H9 (cell line): ENCODE measurements around the gene SRXN1. TPM values are rescaled to one million over a fixed set of nuclear protein-coding genes. Genes with fewer than 3 reads are reported as not detected.

Source experiments
- DNase-seq: peaks from one replicate; pipeline ENCODE4 v3.0.0-alpha.2; 2017
- H2AFZ ChIP-seq: one replicate; pipeline ENCODE4 v1.6.1; 2013; ENCODE audit warnings: mild to moderate bottlenecking, low read length, control low read depth, moderate library complexity
- H2AK5ac ChIP-seq: 2 replicates; pipeline ENCODE4 v1.6.1; 2013; ENCODE audit warnings: low read length, control low read depth, mixed read lengths; ENCODE audit not compliant: insufficient read length
- H2BK120ac ChIP-seq: one replicate; pipeline ENCODE4 v1.6.1; 2013; ENCODE audit warnings: low read depth, mild to moderate bottlenecking, low read length, control low read depth, inconsistent platforms; ENCODE audit not compliant: poor library complexity, severe bottlenecking
- H2BK12ac ChIP-seq: 2 replicates; pipeline ENCODE4 v1.6.1; 2013; ENCODE audit warnings: low read length, control low read depth, mixed read lengths, low read depth; ENCODE audit not compliant: insufficient read length
- H2BK15ac ChIP-seq: 2 replicates; pipeline ENCODE4 v1.6.1; 2013; ENCODE audit warnings: low read depth, low read length, control low read depth
- H2BK20ac ChIP-seq: one replicate; pipeline ENCODE4 v1.6.1; 2013; ENCODE audit warnings: low read depth, mild to moderate bottlenecking, low read length, control low read depth, inconsistent platforms; ENCODE audit not compliant: poor library complexity, severe bottlenecking
- H2BK5ac ChIP-seq: 2 replicates; pipeline ENCODE4 v1.6.1; 2013; ENCODE audit warnings: low read length, control low read depth, mixed read lengths; ENCODE audit not compliant: insufficient read length
- H3K14ac ChIP-seq: 2 replicates; pipeline ENCODE4 v1.6.1; 2013; ENCODE audit warnings: low read length, control low read depth; ENCODE audit not compliant: insufficient read depth
- H3K18ac ChIP-seq: 2 replicates; pipeline ENCODE4 v1.6.1; 2013; ENCODE audit warnings: low read depth, mild to moderate bottlenecking, mixed read lengths, low read length, control low read depth; ENCODE audit not compliant: insufficient read length
- H3K23ac ChIP-seq: 2 replicates; pipeline ENCODE4 v1.6.1; 2013; ENCODE audit warnings: low read length, control low read depth, mixed read lengths, low read depth; ENCODE audit not compliant: insufficient read length
- H3K23me2 ChIP-seq: 2 replicates; pipeline ENCODE4 v1.6.1; 2013; ENCODE audit warnings: low read depth, mild to moderate bottlenecking, mixed read lengths, low read length, control low read depth; ENCODE audit not compliant: insufficient read length, poor library complexity, severe bottlenecking
- H3K27ac ChIP-seq: 2 replicates; pipeline ENCODE4 v1.5.1; 2013; ENCODE audit warnings: low read length, control low read depth, mixed read lengths, low read depth; ENCODE audit not compliant: insufficient read length
- H3K27me3 ChIP-seq: 2 replicates; pipeline ENCODE4 v1.6.1; 2013; ENCODE audit warnings: low read length, control low read depth, inconsistent platforms; ENCODE audit not compliant: insufficient read depth
- H3K4ac ChIP-seq: 2 replicates; pipeline ENCODE4 v1.6.1; 2013; ENCODE audit warnings: low read depth, mild to moderate bottlenecking, control low read depth, inconsistent platforms, low read length, moderate library complexity
- H3K4me1 ChIP-seq: 2 replicates; pipeline ENCODE4 v1.6.1; 2013; ENCODE audit warnings: low read length, control low read depth, inconsistent platforms; ENCODE audit not compliant: insufficient read depth
- H3K4me2 ChIP-seq: 2 replicates; pipeline ENCODE4 v1.6.1; 2013; ENCODE audit warnings: low read length, control low read depth, mixed read lengths; ENCODE audit not compliant: insufficient read length, insufficient read depth
- H3K56ac ChIP-seq: 2 replicates; pipeline ENCODE4 v1.6.1; 2013; ENCODE audit warnings: low read depth, mild to moderate bottlenecking, mixed read lengths, low read length, control low read depth; ENCODE audit not compliant: insufficient read length
- H3K79me1 ChIP-seq: 2 replicates; pipeline ENCODE4 v1.6.1; 2013; ENCODE audit warnings: low read depth, mild to moderate bottlenecking, moderate library complexity, low read length, control low read depth, inconsistent platforms; ENCODE audit not compliant: insufficient read depth, poor library complexity, severe bottlenecking
- H3K79me2 ChIP-seq: 2 replicates; pipeline ENCODE4 v1.6.1; 2013; ENCODE audit warnings: low read length, control low read depth, inconsistent platforms; ENCODE audit not compliant: insufficient read depth
- H3K9ac ChIP-seq: 2 replicates; pipeline ENCODE4 v1.6.1; 2013; ENCODE audit warnings: low read length, control low read depth, mixed read lengths; ENCODE audit not compliant: insufficient read length; ENCODE audit errors: extremely low read depth
- H3K9me3 ChIP-seq: one replicate; pipeline ENCODE4 v1.6.1; 2013; ENCODE audit warnings: low read depth, low read length, inconsistent platforms; ENCODE audit not compliant: control insufficient read depth
- H3T11ph ChIP-seq: one replicate; pipeline ENCODE4 v1.6.1; 2013; ENCODE audit warnings: mild to moderate bottlenecking, low read length, control low read depth, inconsistent platforms
- H4K20me1 ChIP-seq: one replicate; pipeline ENCODE4 v1.6.1; 2013; ENCODE audit not compliant: control insufficient read depth, insufficient read length, insufficient read depth
- H4K5ac ChIP-seq: 2 replicates; pipeline ENCODE4 v1.6.1; 2013; ENCODE audit warnings: low read depth, mild to moderate bottlenecking, mixed read lengths, low read length, control low read depth; ENCODE audit not compliant: insufficient read length
- H4K8ac ChIP-seq: replicated peaks from 2 replicates; pipeline ENCODE4 v1.6.1; 2013; ENCODE audit warnings: low read length, control low read depth, mixed read lengths, low read depth; ENCODE audit not compliant: insufficient read length
- H4K91ac ChIP-seq: 2 replicates; pipeline ENCODE4 v1.6.1; 2013; ENCODE audit warnings: low read depth, mild to moderate bottlenecking, moderate library complexity, mixed read lengths, low read length, control low read depth; ENCODE audit not compliant: insufficient read length
- H3K27ac Mint-ChIP-seq, 3 experiments: 2 replicates in 2 of 3; 3 replicates in 1 of 3; pipeline ENCODE4 v1.8.0; 2020 to 2021; ENCODE audit warnings: mixed read lengths in 3 of 3, mild to moderate bottlenecking in 1 of 3, moderate library complexity in 1 of 3
- H3K27me3 Mint-ChIP-seq: 2 replicates; pipeline ENCODE4 v1.8.0; 2021; ENCODE audit warnings: low read depth, mild to moderate bottlenecking, moderate library complexity, mixed read lengths
- H3K36me3 Mint-ChIP-seq, 3 experiments: 2 replicates in 2 of 3; 3 replicates in 1 of 3; pipeline ENCODE4 v1.8.0; 2020 to 2021; ENCODE audit warnings: low read depth in 3 of 3, mixed read lengths in 3 of 3; ENCODE audit not compliant: insufficient read depth in 1 of 3
- H3K4me1 Mint-ChIP-seq, 2 experiments: 2 replicates each; pipeline ENCODE4 v1.8.0; 2020; ENCODE audit warnings: mixed read lengths in 2 of 2
- H3K4me3 Mint-ChIP-seq, 2 experiments: 2 replicates in 1 of 2; 3 replicates in 1 of 2; pipeline ENCODE4 v1.8.0; 2020 to 2021; ENCODE audit warnings: mild to moderate bottlenecking in 2 of 2, mixed read lengths in 2 of 2, moderate library complexity in 1 of 2
- H3K9me3 Mint-ChIP-seq, 2 experiments: 2 replicates in 1 of 2; 3 replicates in 1 of 2; pipeline ENCODE4 v1.8.0; 2020; ENCODE audit warnings: mild to moderate bottlenecking in 2 of 2, mixed read lengths in 2 of 2, moderate library complexity in 1 of 2
- WGBS: extraction: QIAGEN DNeasy Blood & Tissue Kit; methylation state at CpG from one replicate; pipeline ENCODE4 v1.1.7; 2013; ENCODE audit warnings: missing lambda C conversion rate, low lambda C conversion rate, mixed read lengths; ENCODE audit not compliant: insufficient read length; ENCODE audit errors: extremely low coverage; 5-methylcytosine and 5-hydroxymethylcytosine counted together
- total RNA-seq: library from RNA; stranded (reverse); gene quantifications from 2 replicates; pipeline ENCODE4 v1.2.1, GENCODE V29; 2021
- TF ChIP-seq, protein P1 (sequence below): fragments of 200-600 bp; sonication (generic); conservative IDR thresholded peaks from 3 replicates; pipeline ENCODE4 v1.8.0; 2021; ENCODE audit warnings: antibody characterized with exemption, mild to moderate bottlenecking

SRXN1 gene
- total RNA-seq, 1 experiment from 2014 or later = 25.7 TPM

- Histone ChIP-seq H4K8ac (no peak overlapping the region), H3K79me2 (no peaks in the 10 kb centered on the region), H3K4me1 (no peaks in the 10 kb centered on the region), H2AK5ac (no peak overlapping the region), H3K27me3 (peaks cover 12% of the 10 kb centered on the region; the same call in 1 of the 2 replicates), H3K79me1 (no peaks in the 10 kb centered on the region), H2BK5ac (no peak overlapping the region), H2AFZ (no peak overlapping the region), H2BK15ac (no peak overlapping the region), H3K23ac (no peak overlapping the region), H2BK20ac (no peak overlapping the region), H4K5ac (no peak overlapping the region), H3K27ac (no peak overlapping the region), H3K9me3 (no peaks in the 10 kb centered on the region), H2BK12ac (no peak overlapping the region), H3K4ac (no peak overlapping the region), H3K23me2 (peaks cover 8% of the 10 kb centered on the region), H3K4me2 (no peak overlapping the region), H3K9ac (no peak overlapping the region), H3K14ac (no peak overlapping the region), H4K91ac (no peak overlapping the region), H4K20me1 (peaks cover 3% of the 10 kb centered on the region), H3K56ac (no peak overlapping the region), H2BK120ac (no peak overlapping the region), H3T11ph (no peak overlapping the region), H3K18ac (no peak overlapping the region)
- Mint-ChIP-seq H3K36me3 (peaks cover 0 to 5% (median 2%) of the 10 kb centered on the region in 3 experiments; a peak in 3 of 7 replicates), H3K27ac (no peak overlapping the region), H3K4me1 (peaks cover 7 to 34% of the 10 kb centered on the region in 2 experiments), H3K4me3 (no peak overlapping the region; a peak in 1 of 5 replicates), H3K9me3 (no peaks in the 10 kb centered on the region), H3K27me3 (peaks cover 39% of the 10 kb centered on the region)
- no CpG with 5 or more reads among the region's 6 CpGs for WGBS
- no peak for DNase-seq
- TF ChIP-seq, protein P1, sequence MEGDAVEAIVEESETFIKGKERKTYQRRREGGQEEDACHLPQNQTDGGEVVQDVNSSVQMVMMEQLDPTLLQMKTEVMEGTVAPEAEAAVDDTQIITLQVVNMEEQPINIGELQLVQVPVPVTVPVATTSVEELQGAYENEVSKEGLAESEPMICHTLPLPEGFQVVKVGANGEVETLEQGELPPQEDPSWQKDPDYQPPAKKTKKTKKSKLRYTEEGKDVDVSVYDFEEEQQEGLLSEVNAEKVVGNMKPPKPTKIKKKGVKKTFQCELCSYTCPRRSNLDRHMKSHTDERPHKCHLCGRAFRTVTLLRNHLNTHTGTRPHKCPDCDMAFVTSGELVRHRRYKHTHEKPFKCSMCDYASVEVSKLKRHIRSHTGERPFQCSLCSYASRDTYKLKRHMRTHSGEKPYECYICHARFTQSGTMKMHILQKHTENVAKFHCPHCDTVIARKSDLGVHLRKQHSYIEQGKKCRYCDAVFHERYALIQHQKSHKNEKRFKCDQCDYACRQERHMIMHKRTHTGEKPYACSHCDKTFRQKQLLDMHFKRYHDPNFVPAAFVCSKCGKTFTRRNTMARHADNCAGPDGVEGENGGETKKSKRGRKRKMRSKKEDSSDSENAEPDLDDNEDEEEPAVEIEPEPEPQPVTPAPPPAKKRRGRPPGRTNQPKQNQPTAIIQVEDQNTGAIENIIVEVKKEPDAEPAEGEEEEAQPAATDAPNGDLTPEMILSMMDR = no peak
Observed at GRCh38 chr20:607476-607875, 45.5 kb downstream of the SRXN1 start.
